HEK293T (cell line): ENCODE measurements around the gene PCIF1.

Experiments used
- BHLHE40 ChIP-seq: fragments of 450-650 bp; IDR thresholded peaks from 2 replicates; pipeline ENCODE4 v1.6.1; 2016; ENCODE audit warnings: mild to moderate bottlenecking, moderate library complexity, borderline replicate concordance
- FOXM1 ChIP-seq: fragments of 450-650 bp; IDR thresholded peaks from 2 replicates; pipeline ENCODE4 v1.6.1; 2017; ENCODE audit warnings: mild to moderate bottlenecking, borderline replicate concordance
- SP1 ChIP-seq: fragments of 450-650 bp; IDR thresholded peaks from 2 replicates; pipeline ENCODE4 v1.6.1; 2017
- SUZ12 ChIP-seq: fragments of 450-650 bp; IDR thresholded peaks from 2 replicates; pipeline ENCODE4 v1.6.1; 2016; ENCODE audit warnings: mild to moderate bottlenecking
- TARDBP ChIP-seq: fragments of 450-650 bp; IDR thresholded peaks from 2 replicates; pipeline ENCODE4 v1.6.1; 2016
- ZNF384 ChIP-seq: fragments of 450-650 bp; IDR thresholded peaks from 2 replicates; pipeline ENCODE4 v1.6.1; 2016

- TF ChIP-seq TARDBP = no peak
- no peak for TF ChIP-seq SUZ12
- TF ChIP-seq SP1 = no peak
- no peak for TF ChIP-seq BHLHE40
- no peak for TF ChIP-seq FOXM1
- no peak for TF ChIP-seq ZNF384
Measured at GRCh38 chr20:45908084-45908483, 26.4 kb upstream of the PCIF1 start.
